Suprapubic skin (tissue), 4 donors: ENCODE results near the gene NPLOC4. TPM values are rescaled to one million over a fixed set of nuclear protein-coding genes. Genes with fewer than 3 reads are reported as not detected.

Experiments used
- DNase-seq, 2 donors: peaks; one replicate each; pipeline ENCODE4 v3.0.0-alpha.2; 2019; ENCODE audit warnings: low spot score in 2 of 2
- H3K27ac ChIP-seq: fragments of 200-600 bp; sonication (generic); one replicate; pipeline ENCODE4 v1.5.1; 2019
- H3K27me3 ChIP-seq: fragments of 200-600 bp; sonication (generic); one replicate; pipeline ENCODE4 v1.5.1; 2019
- H3K36me3 ChIP-seq: fragments of 200-600 bp; sonication (generic); one replicate; pipeline ENCODE4 v1.5.1; 2019
- H3K4me1 ChIP-seq: fragments of 200-600 bp; sonication (generic); one replicate; pipeline ENCODE4 v1.5.1; 2019
- H3K4me3 ChIP-seq: fragments of 200-600 bp; sonication (generic); one replicate; pipeline ENCODE4 v1.5.1; 2019; ENCODE audit warnings: mild to moderate bottlenecking
- H3K9me3 ChIP-seq: fragments of 200-600 bp; sonication (generic); one replicate; pipeline ENCODE4 v1.5.1; 2019
- EP300 ChIP-seq: sonication (generic); formaldehyde crosslinking; IDR thresholded peaks from one replicate; pipeline ENCODE4 v1.6.1; 2017; ENCODE audit warnings: antibody characterized with exemption
- POLR2A ChIP-seq, 2 donors: fragments of 450-650 bp; IDR thresholded peaks; one replicate each; pipeline ENCODE4 v1.6.1; 2017; ENCODE audit warnings: antibody characterized with exemption in 2 of 2, mild to moderate bottlenecking in 2 of 2, moderate library complexity in 2 of 2
- POLR2AphosphoS5 ChIP-seq, 3 donors: sonication (generic); formaldehyde crosslinking; IDR thresholded peaks; one replicate each; pipeline ENCODE4 v1.6.1; 2017; ENCODE audit warnings: antibody characterized with exemption in 3 of 3
- WGBS: methylation state at CpG from one replicate; pipeline ENCODE4 v1.1.5; 2018; 5-methylcytosine and 5-hydroxymethylcytosine counted together
- total RNA-seq, 4 donors: library from RNA; depleted of rRNA; stranded (reverse); fragments of >200 nt; gene quantifications; one replicate each; pipeline ENCODE4 v1.1.0, GENCODE V29; 2016
- TF ChIP-seq, protein P1 (sequence below), 2 donors: fragments of 200-600 bp in 1 of 2; fragments of 450-650 bp in 1 of 2; sonication (generic) in 1 of 2; IDR thresholded peaks; one replicate each; pipeline ENCODE4 v1.5.1; 2016 to 2019; ENCODE audit warnings: antibody characterized with exemption in 2 of 2, mild to moderate bottlenecking in 1 of 2, moderate library complexity in 1 of 2

NPLOC4 gene
- total RNA-seq, 4 donors from 2014 or later = 77.1 to 115 (median 91.7) TPM

DNA sequence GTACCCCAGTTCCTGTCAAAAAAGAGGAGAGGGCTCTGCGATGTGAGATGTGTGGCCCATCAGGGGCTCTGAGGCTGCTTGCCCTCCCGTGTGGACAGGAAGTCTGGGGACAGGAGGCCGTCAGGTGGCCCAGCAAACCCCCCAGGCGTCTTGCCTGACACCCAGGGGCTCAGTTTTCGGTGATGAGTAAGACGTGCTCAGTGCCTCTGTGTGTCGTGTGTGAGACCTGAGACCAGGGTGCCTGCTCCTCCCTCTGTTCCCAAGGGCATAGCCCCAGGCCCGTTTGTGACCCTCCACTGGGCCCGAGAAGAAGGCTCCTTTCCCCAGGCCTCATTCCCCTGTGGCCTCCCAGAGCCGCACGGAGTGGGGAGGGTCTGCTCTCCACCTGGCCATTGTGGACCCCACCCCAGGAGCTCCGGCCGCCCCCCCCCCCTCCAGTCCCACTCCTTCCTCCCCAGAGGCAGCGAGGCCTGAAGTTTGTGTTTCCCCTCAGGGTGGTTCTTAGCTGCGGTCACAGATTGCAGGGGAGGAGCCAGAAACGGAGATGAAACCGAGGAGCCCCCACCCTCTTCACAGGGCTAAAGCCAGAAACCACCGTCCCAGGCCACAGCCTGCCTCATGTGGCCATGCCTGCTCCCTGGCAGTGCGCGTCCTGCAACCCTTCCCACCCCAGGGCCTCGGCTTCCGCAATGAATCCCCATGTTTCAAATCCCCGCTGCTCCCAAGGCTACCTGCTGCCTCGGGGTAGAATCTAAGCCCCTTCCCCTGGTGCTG lies 119.4 kb downstream of the NPLOC4 start:
- Histone ChIP-seq H3K4me3 (peak overlapping the region; percentile 70), H3K4me1 (peaks cover 67% of the 10 kb centered on the region), H3K36me3 (no peaks in the 10 kb centered on the region), H3K9me3 (no peaks in the 10 kb centered on the region), H3K27ac (no peak overlapping the region), H3K27me3 (no peaks in the 10 kb centered on the region)
- WGBS = 52% methylated on average over 14 of the region's 24 CpGs
- DNase-seq = no peak
- TF ChIP-seq POLR2A (IDR thresholded peaks at IDR 0.05) (no peak), EP300 (no peak)
- TF ChIP-seq, protein P1, sequence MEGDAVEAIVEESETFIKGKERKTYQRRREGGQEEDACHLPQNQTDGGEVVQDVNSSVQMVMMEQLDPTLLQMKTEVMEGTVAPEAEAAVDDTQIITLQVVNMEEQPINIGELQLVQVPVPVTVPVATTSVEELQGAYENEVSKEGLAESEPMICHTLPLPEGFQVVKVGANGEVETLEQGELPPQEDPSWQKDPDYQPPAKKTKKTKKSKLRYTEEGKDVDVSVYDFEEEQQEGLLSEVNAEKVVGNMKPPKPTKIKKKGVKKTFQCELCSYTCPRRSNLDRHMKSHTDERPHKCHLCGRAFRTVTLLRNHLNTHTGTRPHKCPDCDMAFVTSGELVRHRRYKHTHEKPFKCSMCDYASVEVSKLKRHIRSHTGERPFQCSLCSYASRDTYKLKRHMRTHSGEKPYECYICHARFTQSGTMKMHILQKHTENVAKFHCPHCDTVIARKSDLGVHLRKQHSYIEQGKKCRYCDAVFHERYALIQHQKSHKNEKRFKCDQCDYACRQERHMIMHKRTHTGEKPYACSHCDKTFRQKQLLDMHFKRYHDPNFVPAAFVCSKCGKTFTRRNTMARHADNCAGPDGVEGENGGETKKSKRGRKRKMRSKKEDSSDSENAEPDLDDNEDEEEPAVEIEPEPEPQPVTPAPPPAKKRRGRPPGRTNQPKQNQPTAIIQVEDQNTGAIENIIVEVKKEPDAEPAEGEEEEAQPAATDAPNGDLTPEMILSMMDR (IDR thresholded peaks at IDR 0.05) = no peak

DNA sequence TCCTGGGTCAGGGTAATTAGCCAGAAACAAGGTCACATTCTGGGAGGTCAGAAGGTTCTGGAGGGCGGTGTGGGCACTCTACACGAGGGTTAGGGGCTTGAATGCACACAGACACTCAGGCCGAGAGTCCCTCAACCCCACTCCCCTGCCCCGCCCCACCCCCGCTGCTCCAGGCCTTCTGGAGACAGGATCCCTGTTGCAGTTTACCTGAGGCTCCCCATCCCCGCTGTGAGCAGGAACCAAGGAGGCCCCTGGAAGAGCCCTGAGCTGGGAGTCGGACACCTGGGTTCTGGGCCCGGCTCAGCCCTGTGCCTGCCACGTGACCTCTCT lies 119.9 kb downstream of the NPLOC4 start:
- peak in 1 of 2 donors; percentile 66 for DNase-seq
- Histone ChIP-seq H3K4me3 (no peak overlapping the region), H3K9me3 (no peaks in the 10 kb centered on the region), H3K4me1 (peaks cover 67% of the 10 kb centered on the region), H3K27me3 (no peaks in the 10 kb centered on the region), H3K36me3 (peaks cover under 1% of the 10 kb centered on the region), H3K27ac (no peak overlapping the region)
- TF ChIP-seq EP300 (no peak), POLR2AphosphoS5 (IDR thresholded peaks at IDR 0.05) (no peak), POLR2A (IDR thresholded peaks at IDR 0.05) (no peak)
- TF ChIP-seq, protein P1 (IDR thresholded peaks at IDR 0.05) = no peak
- 74% methylated on average over 3 of the region's 9 CpGs for WGBS

DNA sequence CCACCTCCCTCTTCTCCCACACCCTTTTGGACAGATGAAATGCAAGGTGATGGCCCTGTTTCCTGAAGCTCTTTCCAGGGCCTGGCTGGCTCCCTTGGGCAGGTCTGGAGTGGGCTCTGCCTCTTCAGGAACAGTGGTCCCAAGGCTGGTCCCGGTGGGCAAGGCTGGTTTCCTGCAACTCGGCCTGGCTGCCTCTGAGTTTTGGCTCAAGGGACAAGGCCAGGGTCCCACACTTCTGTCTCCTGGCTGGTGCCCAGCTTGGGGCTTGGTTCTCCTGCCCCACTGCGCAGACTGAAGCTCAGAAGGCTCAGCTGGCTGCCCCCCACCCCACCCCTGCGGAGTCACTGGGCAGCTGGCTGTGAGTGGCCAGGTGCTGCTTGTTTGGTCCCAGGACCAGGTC lies 120.5 kb downstream of the NPLOC4 start:
- Histone ChIP-seq H3K27ac (no peak overlapping the region), H3K4me1 (peaks cover 67% of the 10 kb centered on the region), H3K4me3 (peak overlapping the region; percentile 96), H3K9me3 (no peaks in the 10 kb centered on the region), H3K36me3 (peaks cover 6% of the 10 kb centered on the region), H3K27me3 (no peaks in the 10 kb centered on the region)
- TF ChIP-seq, protein P1 (IDR thresholded peaks at IDR 0.05) = no peak
- no peak for TF ChIP-seq POLR2AphosphoS5 (IDR thresholded peaks at IDR 0.05)
- TF ChIP-seq EP300 = no peak
- no peak for TF ChIP-seq POLR2A (IDR thresholded peaks at IDR 0.05)
- peak in 1 of 2 donors; percentile 63 for DNase-seq
- 91% methylated on average over 4 of the region's 4 CpGs for WGBS

DNA sequence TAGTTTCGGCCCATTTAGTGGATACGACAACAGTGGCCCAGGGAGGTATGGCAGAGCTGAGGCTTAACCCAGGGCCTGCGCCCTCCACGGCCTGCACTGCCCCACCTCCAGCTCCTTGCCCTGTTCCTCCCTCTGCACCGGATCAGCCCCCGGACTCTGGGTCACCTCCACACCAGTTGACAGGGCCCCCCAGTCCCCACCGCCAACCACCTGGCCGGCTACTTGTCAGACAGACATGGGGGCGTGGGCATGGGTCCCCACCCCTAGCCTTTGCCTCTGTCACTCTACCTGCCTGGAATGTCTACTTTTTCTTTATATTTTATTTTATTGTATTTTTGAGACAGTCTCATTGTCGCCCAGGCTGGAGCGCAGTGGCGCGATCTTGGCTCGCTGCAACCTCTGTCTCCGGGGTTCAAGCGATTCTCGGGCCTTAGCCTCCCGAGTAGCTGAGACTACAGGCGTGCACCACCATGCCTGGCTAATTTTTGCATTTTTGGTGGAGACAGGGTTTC lies 121.3 kb downstream of the NPLOC4 start:
- Histone ChIP-seq H3K9me3 (no peaks in the 10 kb centered on the region), H3K27ac (peak overlapping the region; percentile 95), H3K4me1 (peaks cover 75% of the 10 kb centered on the region), H3K27me3 (no peaks in the 10 kb centered on the region), H3K36me3 (peaks cover 14% of the 10 kb centered on the region), H3K4me3 (peak overlapping the region; percentile 96)
- TF ChIP-seq, protein P1 (IDR thresholded peaks at IDR 0.05) = no peak
- TF ChIP-seq POLR2A (IDR thresholded peaks at IDR 0.05) = no peak
- TF ChIP-seq EP300 = no peak
- TF ChIP-seq POLR2AphosphoS5 (IDR thresholded peaks at IDR 0.05) = no peak
- WGBS = 65% methylated on average over 15 of the region's 19 CpGs
- DNase-seq = peak in 1 of 2 donors; percentile 76

DNA sequence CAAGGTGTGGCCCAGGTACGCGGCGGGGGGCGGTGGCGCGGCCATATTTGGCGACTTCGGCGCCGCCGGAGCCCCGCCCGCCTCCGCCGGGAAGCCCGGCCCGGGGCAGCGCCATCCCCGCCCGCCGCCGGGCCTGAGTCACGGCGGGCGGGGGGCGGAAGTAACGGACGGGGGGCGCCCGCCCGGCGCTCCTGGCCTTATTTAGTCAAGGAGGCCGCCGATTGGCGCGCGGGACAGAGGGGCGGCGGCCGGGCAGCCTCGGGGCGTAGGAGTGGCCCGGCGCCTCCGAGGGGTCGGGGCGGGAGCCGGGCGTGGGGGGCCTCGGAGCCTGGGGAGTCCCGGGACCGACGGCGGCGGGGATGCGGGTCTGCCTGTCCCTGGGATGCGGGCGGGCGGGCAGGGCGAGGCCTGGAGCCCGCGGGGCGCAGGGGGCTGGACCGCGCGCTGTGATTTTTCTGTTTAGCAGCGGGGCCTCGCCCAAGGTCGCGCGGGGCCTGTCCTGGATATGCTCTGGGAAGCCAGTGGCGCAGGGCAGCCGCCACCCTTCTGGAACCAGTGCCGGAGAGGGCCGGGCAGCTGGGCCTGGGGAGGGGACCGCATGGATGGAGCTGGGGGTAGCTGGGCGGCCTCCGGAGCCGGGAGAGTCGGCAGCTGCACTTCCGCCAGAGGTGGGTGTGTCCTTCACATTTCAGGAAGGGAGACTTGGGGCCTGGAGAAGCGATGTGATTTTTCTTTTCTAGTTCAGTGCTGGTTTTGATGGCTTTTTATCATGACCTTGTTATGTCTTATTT lies 122.0 kb downstream of the NPLOC4 start:
- WGBS = 0% methylated on average over 1 of the region's 82 CpGs
- DNase-seq = peak in 1 of 2 donors; percentile 87
- peaks cover 20% of the 10 kb centered on the region for H3K36me3 ChIP-seq
- no peaks in the 10 kb centered on the region for H3K9me3 ChIP-seq
- no peaks in the 10 kb centered on the region for H3K27me3 ChIP-seq
- TF ChIP-seq EP300 = no peak
- TF ChIP-seq, protein P1 (IDR thresholded peaks at IDR 0.05) = peak in 1 of 2 donors; percentile 4
- H3K4me1 ChIP-seq = peaks cover 79% of the 10 kb centered on the region
- H3K4me3 ChIP-seq = peak overlapping the region; percentile 96
- peak overlapping the region; percentile 95 for H3K27ac ChIP-seq
